ENCODE measurements around the gene ANAPC15.

GRCh38 chr11:72112978-72113808 is 698 bp upstream of the ANAPC15 start:
- TF ChIP-seq CTCF (IDR thresholded peaks at IDR 0.05; ENCODE audit: low read length) (no peak), EZH2 (IDR thresholded peaks at IDR 0.05; ENCODE audit: borderline replicate concordance, low read length) (no peak)

Data from OCI-LY1 (cell line).